Activated CD4-positive, alpha-beta T cell treated with anti-CD3 and anti-CD28 coated beads for 24 hours (primary cell): ENCODE results near the gene CD34.
"Not testable (repeated sequence)": the region's sequence is repeated elsewhere in the genome, so short reads cannot be mapped to it uniquely, and the experiment has no call there.

ENCODE experiments used
- DNase-seq, 2 donors: peaks; one replicate each; pipeline ENCODE4 v3.0.0-alpha.2; 2020; ENCODE audit warnings: low read depth in 2 of 2

The CD34 gene

DNA sequence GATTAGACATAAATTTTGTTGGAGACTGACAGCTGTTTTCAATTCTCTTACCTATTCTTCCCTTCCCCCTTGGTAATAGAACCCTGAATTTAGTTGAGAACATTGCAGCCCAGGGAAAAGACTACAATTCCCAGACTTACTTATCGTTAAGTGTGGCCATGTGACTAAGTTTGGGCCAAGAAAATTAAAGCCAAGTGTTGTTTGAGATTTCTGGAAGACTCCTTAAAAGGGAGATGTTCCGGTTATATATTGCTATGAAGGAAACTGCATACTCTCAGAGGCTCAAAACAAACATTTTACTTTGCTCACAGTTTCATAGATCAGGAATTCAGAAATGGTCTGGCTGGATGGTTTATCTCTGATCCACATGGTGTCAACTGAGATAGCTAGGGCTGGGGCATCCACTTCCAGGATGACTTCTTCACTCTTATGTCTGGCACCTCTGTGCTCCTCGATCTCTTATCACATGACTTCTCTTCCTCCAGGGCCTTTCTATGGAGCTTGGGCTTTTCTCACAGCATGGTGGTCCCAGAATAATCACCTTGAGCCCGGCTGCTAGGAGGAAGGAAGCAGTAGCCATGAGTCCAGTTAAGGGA lies 22.4 kb upstream of the CD34 start:
- no peak for DNase-seq

- DNase-seq: no peak
Observed at GRCh38 chr1:207926984-207927383, 16.1 kb upstream of the CD34 start.

GRCh38 chr1:207925969-207926368 lies 15.0 kb upstream of the CD34 start:
- DNase-seq: not testable (repeated sequence)

DNA sequence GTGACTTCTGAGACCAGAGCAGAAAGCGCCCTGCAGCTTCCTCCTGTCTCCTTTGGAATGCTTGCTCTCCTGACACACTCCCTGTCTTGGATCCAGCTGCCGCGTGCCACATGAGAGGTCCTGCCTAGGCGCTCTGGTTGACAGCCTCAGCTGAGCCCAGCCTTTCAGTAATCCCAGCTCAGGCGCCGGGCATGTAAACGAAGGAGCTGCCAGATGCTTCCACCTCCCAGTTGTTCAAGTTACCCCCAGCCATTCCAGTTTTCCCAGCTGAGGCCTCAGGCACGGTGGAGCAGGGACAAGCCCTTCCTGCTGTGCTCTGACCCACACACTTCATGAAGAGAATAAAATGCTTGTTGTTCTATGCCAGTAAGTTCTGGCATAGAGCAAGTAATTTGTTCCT lies 14.3 kb upstream of the CD34 start:
- no peak for DNase-seq

- no peak for DNase-seq
Observed at GRCh38 chr1:207923561-207923960, 12.6 kb upstream of the CD34 start.

GRCh38 chr1:207923121-207923520 lies 12.2 kb upstream of the CD34 start:
- DNase-seq: no peak

DNA sequence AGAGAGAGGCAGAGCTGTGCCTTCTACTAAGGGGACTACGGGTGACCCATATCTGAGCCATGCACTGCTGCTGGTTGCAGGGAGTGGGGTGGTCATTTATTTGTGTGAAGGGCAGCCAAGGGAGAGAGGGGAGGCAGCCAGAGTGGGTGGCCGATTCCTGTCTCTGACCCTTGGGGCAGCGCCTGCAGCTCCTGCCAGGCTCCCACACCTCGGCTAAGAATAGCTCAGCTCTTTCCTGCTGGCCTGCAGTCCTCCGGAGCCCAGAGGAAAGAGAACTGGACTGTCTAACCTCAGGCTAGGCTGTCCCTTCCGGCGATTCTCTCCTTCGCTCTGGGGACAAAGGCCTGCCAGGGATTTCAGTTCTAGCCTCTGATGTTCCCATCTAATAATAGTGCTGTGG lies 11.6 kb upstream of the CD34 start:
- no peak for DNase-seq

DNA sequence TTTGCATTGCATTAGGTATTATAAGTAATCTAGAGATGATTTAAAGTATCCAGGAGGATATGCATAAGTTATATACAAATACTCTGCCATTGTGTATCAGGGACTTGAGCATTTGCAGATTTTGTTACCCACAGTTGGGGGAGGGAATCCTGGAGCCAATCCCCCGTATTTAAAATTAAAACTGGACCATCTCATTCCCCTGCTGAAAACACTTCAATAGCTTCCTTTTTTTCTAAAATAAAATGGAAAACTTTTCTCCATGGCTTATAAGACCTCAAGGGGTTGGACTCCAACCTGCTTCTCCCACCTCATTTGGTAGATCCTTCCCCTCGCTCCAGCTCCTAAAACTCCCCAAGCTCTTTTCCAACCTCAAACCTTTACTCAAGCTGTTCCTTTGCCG lies 10.4 kb upstream of the CD34 start:
- no peak for DNase-seq

- DNase-seq: no peak
Observed at GRCh38 chr1:207920444-207921021, 9.6 kb upstream of the CD34 start.

DNA sequence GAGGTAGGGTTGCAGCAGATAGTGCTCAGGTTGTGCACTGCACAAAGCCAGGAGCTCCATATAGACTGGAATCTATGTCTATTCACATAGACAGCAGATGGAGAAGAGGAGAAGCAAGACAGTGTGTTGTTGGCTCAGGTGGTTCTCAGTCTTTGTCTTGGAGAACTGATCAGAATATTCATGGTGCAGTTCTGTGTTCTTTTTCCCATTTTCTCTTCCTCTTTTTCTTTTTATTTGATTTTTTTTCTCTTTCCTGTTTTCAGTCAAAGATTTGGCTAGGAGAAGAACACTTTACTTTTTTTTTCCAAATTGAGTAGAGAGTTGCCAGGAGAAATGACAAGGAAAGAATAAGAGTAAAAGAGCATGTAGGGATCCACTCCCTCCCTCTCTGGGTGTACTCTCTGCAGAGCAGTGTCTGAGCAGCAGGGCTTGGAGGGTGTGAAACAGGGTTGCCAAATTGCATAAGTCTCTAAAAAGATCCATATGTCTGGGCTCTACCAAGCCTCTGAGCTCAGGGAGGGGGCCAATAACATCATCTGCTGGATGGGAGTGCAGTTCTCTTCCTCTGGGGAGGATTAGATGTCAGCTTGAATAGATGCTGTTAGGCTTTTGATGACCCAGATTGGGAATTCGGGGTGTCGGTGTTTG lies 8.7 kb upstream of the CD34 start:
- DNase-seq: no peak

DNA sequence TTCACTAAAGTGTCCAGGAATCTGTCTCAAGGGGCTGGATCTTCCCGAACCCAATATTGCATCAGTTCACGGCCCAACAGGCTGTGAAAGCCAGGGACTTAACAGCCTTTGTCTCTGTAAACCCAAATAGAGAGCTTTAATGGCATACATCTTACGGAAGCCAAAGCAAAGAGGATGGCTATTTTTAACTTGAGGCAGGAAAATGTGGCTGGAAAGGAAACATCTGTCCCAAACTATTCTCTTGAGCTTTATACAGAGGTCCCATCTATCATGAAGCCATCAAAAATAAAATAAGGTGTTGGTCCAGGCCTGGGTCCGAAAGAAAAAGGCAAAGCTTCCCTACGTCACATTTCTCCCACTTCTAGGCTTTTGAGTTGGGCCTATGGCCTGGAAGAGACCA lies 7.7 kb upstream of the CD34 start:
- DNase-seq: no peak

DNA sequence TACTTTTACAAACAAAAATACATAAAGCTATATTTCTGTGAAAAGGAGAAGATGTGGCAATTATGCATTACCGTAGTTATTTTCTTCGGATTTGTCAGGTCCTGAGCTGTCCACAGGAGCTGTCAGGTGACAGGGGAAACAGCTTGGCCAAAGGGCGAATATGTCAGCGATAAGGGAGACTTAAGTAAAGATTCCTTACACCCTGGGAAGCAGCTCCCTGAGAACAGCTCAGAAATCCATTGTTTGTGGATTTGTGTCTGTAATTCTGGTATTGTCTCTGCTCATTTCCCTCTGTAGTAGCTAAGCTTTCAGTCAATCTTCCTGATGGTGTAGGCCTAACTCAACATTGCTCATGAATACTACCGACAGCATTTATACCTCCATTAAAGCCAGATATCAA lies 7.1 kb upstream of the CD34 start:
- DNase-seq: no peak

GRCh38 chr1:207917080-207917479 lies 6.2 kb upstream of the CD34 start:
- no peak for DNase-seq

DNA sequence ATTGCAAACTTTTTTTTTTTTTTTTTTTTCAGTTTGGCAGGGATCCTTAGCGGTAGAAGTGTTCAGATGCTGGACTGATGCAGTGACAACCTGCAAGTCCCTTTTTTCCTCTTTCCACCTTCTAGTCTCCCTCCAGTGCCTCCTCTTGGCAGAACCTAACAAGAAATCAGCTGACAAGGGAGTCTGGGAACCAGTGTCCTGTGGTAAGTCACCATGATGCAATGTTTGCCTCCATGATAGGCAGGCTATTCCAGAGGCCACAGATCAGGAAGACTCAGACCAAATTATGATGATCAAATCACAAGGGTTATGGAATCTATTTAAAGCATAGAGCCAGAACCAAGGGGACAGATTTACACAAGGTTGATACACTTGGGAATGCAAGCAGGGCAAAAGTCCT lies 3.0 kb upstream of the CD34 start:
- DNase-seq: no peak

DNA sequence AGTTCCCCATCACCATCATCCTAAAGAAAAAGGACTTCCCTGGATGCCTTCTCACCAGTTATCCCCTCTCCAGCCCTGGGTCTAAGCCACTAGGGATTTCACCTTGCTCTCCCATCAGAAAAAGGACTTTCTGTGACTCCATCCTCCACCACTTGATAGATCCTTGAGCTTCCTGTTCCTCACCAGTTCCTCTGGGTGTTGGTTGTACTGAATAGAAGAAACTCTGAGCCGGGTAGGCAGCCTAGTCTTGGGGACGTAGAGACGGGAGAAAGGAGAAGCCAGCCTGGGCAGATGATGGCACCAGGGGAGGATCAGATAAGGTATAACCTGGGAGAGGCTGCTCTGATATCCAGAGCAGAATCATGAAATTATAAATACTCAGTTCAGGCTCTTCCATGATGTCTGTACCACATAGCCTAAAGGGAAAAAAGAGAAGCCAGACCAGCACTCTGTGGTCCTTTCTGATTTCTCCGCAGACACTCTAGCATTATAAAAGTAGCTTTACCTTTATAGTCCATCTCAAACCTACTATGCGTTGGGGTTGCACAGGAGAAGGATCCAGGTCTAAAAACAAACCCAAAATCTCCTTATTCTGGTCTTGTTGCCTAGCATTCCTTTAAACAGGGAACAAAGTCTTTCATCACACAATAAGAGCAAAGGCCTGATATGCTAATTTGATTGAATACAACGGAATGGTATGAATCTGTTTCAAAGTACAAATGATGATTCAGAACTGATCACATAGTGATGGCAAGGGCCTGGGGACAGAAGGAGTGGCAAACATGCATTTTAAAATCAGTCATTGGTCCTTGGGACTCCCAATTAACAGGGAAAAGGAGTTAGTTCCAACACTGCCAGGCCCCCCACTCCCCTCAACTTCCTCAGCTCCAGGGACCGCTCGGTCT lies 1.2 kb upstream of the CD34 start:
- DNase-seq: no peak

- DNase-seq: no peak
Observed at GRCh38 chr1:207909687-207910086, 1.2 kb downstream of the CD34 start.

DNA sequence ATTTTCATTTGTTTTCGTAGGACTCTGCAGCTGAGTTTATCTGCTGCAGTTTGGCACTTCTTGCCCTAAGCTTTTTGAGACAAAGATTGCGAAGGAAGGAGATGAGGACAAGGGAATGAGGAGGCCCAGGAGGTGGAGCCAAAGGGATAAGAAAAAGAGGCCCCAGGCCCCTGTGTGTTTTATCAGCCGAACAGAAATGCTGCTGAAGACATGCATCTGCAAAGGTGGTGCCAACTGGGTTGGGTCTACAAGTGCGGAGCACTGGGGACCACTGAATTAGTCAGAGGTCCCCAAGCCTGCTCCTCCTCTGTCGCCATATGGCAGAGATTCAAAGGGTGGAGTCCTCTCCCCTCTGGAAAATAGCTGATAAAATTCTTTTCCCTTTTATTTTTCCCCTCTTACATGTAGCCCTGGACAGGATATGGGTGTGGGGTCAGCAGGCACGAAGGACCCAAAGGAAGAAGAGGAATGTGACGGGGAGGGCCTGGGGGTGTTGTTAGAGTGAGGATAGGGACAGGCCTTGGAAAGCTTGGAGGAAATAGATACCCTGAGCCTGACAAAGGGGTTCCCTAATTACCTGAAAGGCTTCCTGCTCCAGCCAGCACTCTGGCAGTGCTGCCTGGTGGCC lies 2.7 kb downstream of the CD34 start:
- DNase-seq: no peak

DNA sequence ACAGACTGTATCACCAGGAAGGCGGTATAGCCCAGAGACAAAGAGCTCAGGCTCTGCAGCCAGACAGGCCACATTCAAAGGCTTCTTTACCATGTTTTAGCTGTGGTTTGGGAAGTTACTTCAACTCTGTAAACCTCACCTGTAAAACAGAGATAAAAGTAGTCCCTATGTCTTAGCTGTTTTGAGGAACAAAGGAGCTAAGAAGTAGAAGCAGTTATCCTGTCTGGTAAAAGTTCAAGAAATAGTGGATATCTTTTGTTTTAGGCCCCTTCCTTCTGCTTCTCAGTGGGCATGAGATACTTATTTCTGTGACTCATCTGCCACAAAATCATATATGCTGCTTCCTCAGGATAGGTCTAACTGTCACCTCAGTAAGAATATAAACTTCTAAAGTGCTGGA lies 6.5 kb downstream of the CD34 start:
- no peak for DNase-seq

DNA sequence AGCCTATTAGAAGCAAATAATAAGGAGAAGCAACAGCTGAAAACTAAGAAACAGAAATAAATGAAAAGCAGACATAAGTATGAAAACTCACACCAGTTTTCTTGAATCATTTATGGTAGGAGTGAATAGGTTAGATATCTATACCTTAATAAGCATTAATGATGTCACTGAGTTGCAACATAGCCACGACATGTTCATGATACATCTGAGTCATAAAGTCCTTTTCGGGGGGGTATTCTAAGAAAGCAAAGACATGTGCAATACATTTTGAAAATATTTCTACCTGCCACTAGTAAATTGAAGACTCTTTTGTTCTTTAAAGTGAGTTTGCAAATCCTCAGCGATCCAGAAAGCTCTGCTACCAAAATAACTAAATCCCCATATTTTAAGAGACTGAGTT lies 7.2 kb downstream of the CD34 start:
- no peak for DNase-seq

- DNase-seq: no peak
Observed at GRCh38 chr1:207903053-207903452, 7.9 kb downstream of the CD34 start.

GRCh38 chr1:207902566-207902965 lies 8.4 kb downstream of the CD34 start:
- no peak for DNase-seq

GRCh38 chr1:207901041-207901653 lies 9.8 kb downstream of the CD34 start:
- DNase-seq: no peak
